Esophagus squamous epithelium (tissue), 5 donors: ENCODE results near the gene DCLRE1B. TPM values are rescaled to one million over a fixed set of nuclear protein-coding genes. Genes with fewer than 3 reads are reported as not detected.

Source experiments
- DNase-seq: peaks from one replicate; lab custom pipeline; 2025; lab: John Stamatoyannopoulos, UW
- H3K27ac ChIP-seq, 4 donors: fragments of 200-600 bp; sonication (generic); one replicate each; pipeline ENCODE4 v1.5.1; 2016 to 2019; ENCODE audit warnings: mild to moderate bottlenecking in 1 of 4
- H3K27me3 ChIP-seq, 4 donors: fragments of 200-600 bp; sonication (generic); 1 replicate in 3 of 4; 2 replicates in 1 of 4; pipeline versions ENCODE4 v1.5.1 to v1.6.0; 2017 to 2021; ENCODE audit warnings: antibody characterized with exemption in 1 of 4
- H3K36me3 ChIP-seq, 3 donors: fragments of 200-600 bp; sonication (generic); one replicate each; pipeline ENCODE4 v1.5.1; 2016 to 2019
- H3K4me1 ChIP-seq, 3 donors: fragments of 200-600 bp; sonication (generic); one replicate each; pipeline ENCODE4 v1.5.1; 2017 to 2019
- H3K4me3 ChIP-seq, 4 donors: fragments of 200-600 bp; sonication (generic); 1 replicate in 3 of 4; 2 replicates in 1 of 4; pipeline ENCODE4 v1.5.1; 2016 to 2019; ENCODE audit warnings: mild to moderate bottlenecking in 2 of 4, moderate library complexity in 1 of 4
- H3K9me3 ChIP-seq, 3 donors: fragments of 200-600 bp; sonication (generic); one replicate each; pipeline ENCODE4 v1.5.1; 2016 to 2019
- POLR2A ChIP-seq, 4 donors: fragments of 450-650 bp; IDR thresholded peaks; one replicate each; pipeline ENCODE4 v1.6.1; 2017; ENCODE audit warnings: antibody characterized with exemption in 4 of 4, mild to moderate bottlenecking in 4 of 4, moderate library complexity in 3 of 4
- WGBS, 2 donors: methylation state at CpG; one replicate each; pipeline ENCODE4 v1.1.5; 2018; 5-methylcytosine and 5-hydroxymethylcytosine counted together
- intact Hi-C: fragments of 100-400 bp; cut with DNase I; formaldehyde crosslinking; loops from one replicate; pipeline ENCODE4 v1.15.0; 2022
- total RNA-seq, 4 donors: library from RNA; depleted of rRNA; stranded (reverse); fragments of >200 nt; gene quantifications; one replicate each; pipeline ENCODE4 v1.1.0, GENCODE V29; 2016
- TF ChIP-seq, protein P1 (sequence below), 6 experiments: fragments of 450-650 bp in 4 of 6; fragments of 200-600 bp in 2 of 6; sonication (generic) in 2 of 6; IDR thresholded peaks; one replicate each; pipeline ENCODE4 v1.5.1; 2016 to 2019; ENCODE audit warnings: antibody characterized with exemption in 6 of 6, mild to moderate bottlenecking in 4 of 6, moderate library complexity in 4 of 6
- donor health status: DM: yes; HTN: yes; CAD: no.

The DCLRE1B gene
- total RNA-seq, 4 donors from 2014 or later = 2.7 to 6.5 (median 4.7) TPM

DNA sequence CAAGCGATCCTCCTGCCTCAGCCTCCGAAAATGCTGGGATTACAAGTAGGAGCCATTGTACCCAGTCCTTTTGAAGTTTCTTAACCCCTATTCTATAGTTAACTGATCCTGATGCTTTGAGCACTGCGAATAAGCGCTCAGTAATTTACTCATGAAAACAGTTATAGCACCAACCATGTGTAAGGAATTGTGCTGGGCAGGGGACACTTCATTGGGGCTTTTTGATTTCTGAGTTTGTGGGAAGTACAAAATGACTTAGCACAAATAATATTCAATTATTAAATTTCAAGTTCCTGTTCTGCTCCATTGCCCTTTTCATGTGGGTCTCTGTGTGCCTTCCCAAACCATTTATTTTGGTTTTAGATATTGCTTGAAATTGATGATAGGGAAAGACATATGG, 17.8 kb downstream of the DCLRE1B start:
- WGBS, 2 donors = 90 to 93% methylated on average over 4 of the region's 4 CpGs
- DNase-seq = no peak
- peaks cover 0 to 8% (median 0%) of the 10 kb centered on the region in 3 donors for H3K4me1 ChIP-seq
- H3K36me3 ChIP-seq = no peaks in the 10 kb centered on the region
- intact Hi-C loops = no loop called here
- H3K27ac ChIP-seq = no peak overlapping the region
- H3K4me3 ChIP-seq = no peak overlapping the region
- no peak for TF ChIP-seq POLR2A (IDR thresholded peaks at IDR 0.05)
- TF ChIP-seq, protein P1, sequence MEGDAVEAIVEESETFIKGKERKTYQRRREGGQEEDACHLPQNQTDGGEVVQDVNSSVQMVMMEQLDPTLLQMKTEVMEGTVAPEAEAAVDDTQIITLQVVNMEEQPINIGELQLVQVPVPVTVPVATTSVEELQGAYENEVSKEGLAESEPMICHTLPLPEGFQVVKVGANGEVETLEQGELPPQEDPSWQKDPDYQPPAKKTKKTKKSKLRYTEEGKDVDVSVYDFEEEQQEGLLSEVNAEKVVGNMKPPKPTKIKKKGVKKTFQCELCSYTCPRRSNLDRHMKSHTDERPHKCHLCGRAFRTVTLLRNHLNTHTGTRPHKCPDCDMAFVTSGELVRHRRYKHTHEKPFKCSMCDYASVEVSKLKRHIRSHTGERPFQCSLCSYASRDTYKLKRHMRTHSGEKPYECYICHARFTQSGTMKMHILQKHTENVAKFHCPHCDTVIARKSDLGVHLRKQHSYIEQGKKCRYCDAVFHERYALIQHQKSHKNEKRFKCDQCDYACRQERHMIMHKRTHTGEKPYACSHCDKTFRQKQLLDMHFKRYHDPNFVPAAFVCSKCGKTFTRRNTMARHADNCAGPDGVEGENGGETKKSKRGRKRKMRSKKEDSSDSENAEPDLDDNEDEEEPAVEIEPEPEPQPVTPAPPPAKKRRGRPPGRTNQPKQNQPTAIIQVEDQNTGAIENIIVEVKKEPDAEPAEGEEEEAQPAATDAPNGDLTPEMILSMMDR (IDR thresholded peaks at IDR 0.05) = no peak
- H3K27me3 ChIP-seq = peaks cover 0 to 15% (median 0%) of the 10 kb centered on the region in 4 donors
- H3K9me3 ChIP-seq = no peaks in the 10 kb centered on the region

DNA sequence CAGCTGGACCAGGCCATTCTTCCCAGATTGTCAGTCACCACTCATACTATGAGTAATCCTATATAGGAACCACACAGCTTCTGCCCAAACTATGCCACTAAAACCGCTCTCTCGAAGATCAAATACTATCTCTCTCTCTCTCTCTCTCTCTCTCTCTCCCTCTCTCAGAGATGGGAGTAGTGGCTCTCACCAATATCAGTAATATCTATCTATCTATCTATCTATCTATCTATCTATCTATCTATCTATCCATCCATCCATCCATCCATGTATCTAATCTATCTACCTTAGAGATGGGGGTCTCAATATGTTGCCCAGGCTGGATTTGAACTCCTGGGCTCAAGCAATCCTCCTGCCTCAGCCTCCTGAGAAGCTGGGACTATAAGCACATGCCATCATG, 19.3 kb downstream of the DCLRE1B start:
- intact Hi-C loops = no loop called here
- 93 to 97% methylated on average over 2 of the region's 2 CpGs for WGBS, 2 donors
- Histone ChIP-seq H3K4me3 (no peak overlapping the region), H3K36me3 (no peaks in the 10 kb centered on the region), H3K4me1 (peaks cover 0 to 17% (median 0%) of the 10 kb centered on the region in 3 donors), H3K27ac (no peak overlapping the region), H3K27me3 (peaks cover 0 to 15% (median 0%) of the 10 kb centered on the region in 4 donors), H3K9me3 (no peaks in the 10 kb centered on the region)
- no peak for DNase-seq
- no peak for TF ChIP-seq POLR2A (IDR thresholded peaks at IDR 0.05)
- TF ChIP-seq, protein P1 (IDR thresholded peaks at IDR 0.05) = no peak

DNA sequence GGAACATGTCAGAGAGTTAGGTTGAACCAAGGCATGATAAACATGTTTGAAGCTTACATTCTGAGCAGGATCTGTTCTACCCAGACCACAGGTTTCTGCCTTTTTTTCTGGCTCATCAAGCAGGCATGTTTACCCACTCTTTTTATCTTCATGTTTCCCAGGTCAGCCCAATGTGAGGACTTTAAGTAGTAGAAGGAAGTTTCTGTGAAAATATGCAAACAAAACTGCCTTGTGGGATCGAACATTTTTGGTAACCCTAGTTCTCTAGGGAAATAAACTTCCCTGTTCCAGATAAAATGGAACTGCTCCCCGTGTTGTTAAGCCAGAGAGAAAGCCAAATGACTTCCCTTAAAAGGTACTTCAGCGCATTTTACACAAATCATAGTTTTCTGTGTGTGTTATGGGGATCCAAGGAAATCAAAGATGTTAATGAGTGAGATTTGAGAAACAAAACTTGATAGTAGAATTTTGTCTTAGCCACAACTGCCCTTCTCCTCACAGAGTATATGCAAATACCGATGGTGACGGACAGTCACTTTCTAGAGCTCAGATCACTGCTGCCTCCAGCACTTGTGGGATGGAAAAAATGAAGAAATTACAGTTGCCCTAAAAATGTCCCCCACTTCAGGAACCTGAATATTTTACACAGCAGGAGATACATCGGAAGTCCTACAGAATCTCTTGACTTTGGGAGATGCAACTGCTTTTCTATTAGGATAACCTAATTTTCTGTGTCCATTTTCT, 23.2 kb downstream of the DCLRE1B start:
- no peaks in the 10 kb centered on the region for H3K9me3 ChIP-seq
- 5 to 9% methylated on average over 6 of the region's 6 CpGs for WGBS, 2 donors
- intact Hi-C loops = no loop called here
- DNase-seq = no peak
- no peaks in the 10 kb centered on the region for H3K27me3 ChIP-seq
- TF ChIP-seq, protein P1 (IDR thresholded peaks at IDR 0.05) = no peak
- TF ChIP-seq POLR2A (IDR thresholded peaks at IDR 0.05) = no peak
- H3K4me1 ChIP-seq = peaks cover 8 to 49% (median 17%) of the 10 kb centered on the region in 3 donors
- peak overlapping the region; percentile 95 to 99 (median 97) for H3K27ac ChIP-seq
- no peaks in the 10 kb centered on the region for H3K36me3 ChIP-seq
- H3K4me3 ChIP-seq = peak overlapping the region; percentile 75 to 100 (median 86)

DNA sequence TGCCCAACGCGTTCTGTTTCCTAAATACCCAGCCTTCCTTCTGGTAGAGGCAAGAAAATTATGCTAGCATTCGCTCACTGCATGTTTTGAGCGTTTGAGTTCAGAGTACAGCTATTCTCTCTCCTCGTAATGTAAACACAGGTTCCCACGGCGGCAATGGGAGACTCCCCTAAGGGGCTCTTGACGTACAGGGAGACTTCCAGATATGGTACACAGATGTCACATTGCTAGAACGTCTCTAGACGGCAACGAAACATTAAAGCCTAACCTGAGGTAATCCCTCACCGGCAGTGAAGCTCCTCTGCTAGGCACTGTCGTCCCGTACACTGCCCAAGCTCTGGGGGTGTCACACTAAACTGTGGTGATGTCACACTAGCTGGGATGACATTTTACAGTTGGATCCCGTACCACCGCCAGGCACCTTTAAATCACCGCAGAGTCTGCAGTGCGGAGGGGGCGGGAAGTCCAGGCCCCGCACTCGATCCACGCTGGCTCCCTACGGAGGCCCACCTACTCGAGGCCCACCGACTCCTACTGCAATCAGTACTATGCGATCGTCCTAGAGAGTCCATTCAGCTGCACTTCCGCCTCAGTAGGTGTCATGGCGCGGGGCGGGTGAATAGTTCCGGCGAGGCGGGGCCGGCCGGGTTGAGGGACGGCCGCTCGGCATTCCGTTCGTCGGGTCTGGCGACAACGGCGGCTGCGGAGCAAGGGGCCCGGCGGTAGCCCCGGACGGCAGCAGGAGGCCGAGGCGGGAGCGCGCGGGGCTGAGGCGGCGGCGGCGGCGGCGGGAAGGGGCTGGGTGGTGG, 24.0 kb downstream of the DCLRE1B start, which contains the start of gene HIPK1:
HIPK1 (plus strand) TSS at position 384 of the 809 bp plus-strand sequence.
- 1% methylated on average over 9 to 10 of the region's 61 CpGs for WGBS, 2 donors
- peak; percentile 69 for DNase-seq
- intact Hi-C loops = no loop called here
- no peaks in the 10 kb centered on the region for H3K36me3 ChIP-seq
- no peaks in the 10 kb centered on the region for H3K9me3 ChIP-seq
- H3K27ac ChIP-seq = peak within 1 kb of the TSS; percentile 95 to 99 (median 97)
- peak within 1 kb of the TSS; percentile 75 to 100 (median 86) for H3K4me3 ChIP-seq
- peak in 3 of 4 donors; percentile 61 to 84 (median 71) for TF ChIP-seq POLR2A (IDR thresholded peaks at IDR 0.05)
- TF ChIP-seq, protein P1 (IDR thresholded peaks at IDR 0.05) = peak in 2 of 6 experiments; percentile 17 to 23
- H3K27me3 ChIP-seq = no peaks in the 10 kb centered on the region
- peaks cover 8 to 57% (median 17%) of the 10 kb centered on the region in 3 donors for H3K4me1 ChIP-seq
